ENCODE measurements around the gene MITF.

The MITF gene

GRCh38 chr3:69932087-69932486, 192.8 kb downstream of the MITF start:
- H3K4me1 ChIP-seq (ENCODE audit: control insufficient read depth, insufficient read depth, low read length, unreplicated experiment), result no peaks in the 10 kb centered on the region
- H3K27me3 ChIP-seq (ENCODE audit: insufficient read depth, low read length), result no peaks in the 10 kb centered on the region
- H3K27ac ChIP-seq (ENCODE audit: low read depth, low read length), result no peak overlapping the region

GRCh38 chr3:69932501-69932900, 193.2 kb downstream of the MITF start:
- Histone ChIP-seq H3K4me3 (ENCODE audit: low read depth, low read length) (no peak overlapping the region), H3K27ac (ENCODE audit: low read depth, low read length) (no peak overlapping the region), H2AFZ (ENCODE audit: low read length, unreplicated experiment) (no peak overlapping the region), H3K4me1 (ENCODE audit: control insufficient read depth, insufficient read depth, low read length, unreplicated experiment) (no peaks in the 10 kb centered on the region), H3K36me3 (ENCODE audit: insufficient read depth, low read length) (no peaks in the 10 kb centered on the region), H3K79me2 (ENCODE audit: control insufficient read depth, insufficient read depth, low read length, unreplicated experiment) (no peaks in the 10 kb centered on the region), H3K27me3 (ENCODE audit: insufficient read depth, low read length) (no peaks in the 10 kb centered on the region)

More at GRCh38 chr3:69932087-69932486, 192.8 kb downstream of the MITF start:
- Histone ChIP-seq H3K36me3 (ENCODE audit: insufficient read depth, low read length) (no peaks in the 10 kb centered on the region), H3K4me3 (ENCODE audit: low read depth, low read length) (no peak overlapping the region), H2AFZ (ENCODE audit: low read length, unreplicated experiment) (no peak overlapping the region), H3K79me2 (ENCODE audit: control insufficient read depth, insufficient read depth, low read length, unreplicated experiment) (no peaks in the 10 kb centered on the region)

- Histone ChIP-seq H3K4me1 (ENCODE audit: control insufficient read depth, insufficient read depth, low read length, unreplicated experiment) (no peaks in the 10 kb centered on the region), H3K27me3 (ENCODE audit: insufficient read depth, low read length) (no peaks in the 10 kb centered on the region), H3K36me3 (ENCODE audit: insufficient read depth, low read length) (no peaks in the 10 kb centered on the region), H3K4me3 (ENCODE audit: low read depth, low read length) (no peak overlapping the region), H2AFZ (ENCODE audit: low read length, unreplicated experiment) (no peak overlapping the region), H3K79me2 (ENCODE audit: control insufficient read depth, insufficient read depth, low read length, unreplicated experiment) (no peaks in the 10 kb centered on the region), H3K27ac (ENCODE audit: low read depth, low read length) (no peak overlapping the region)
Measured at GRCh38 chr3:69934398-69934797, 195.1 kb downstream of the MITF start.

- no peak overlapping the region for H3K27ac ChIP-seq (ENCODE audit: low read depth, low read length)
- H3K4me3 ChIP-seq (ENCODE audit: low read depth, low read length), result no peak overlapping the region
- no peaks in the 10 kb centered on the region for H3K27me3 ChIP-seq (ENCODE audit: insufficient read depth, low read length)
- H3K79me2 ChIP-seq (ENCODE audit: control insufficient read depth, insufficient read depth, low read length, unreplicated experiment), result no peaks in the 10 kb centered on the region
- H2AFZ ChIP-seq (ENCODE audit: low read length, unreplicated experiment), result no peak overlapping the region
- no peaks in the 10 kb centered on the region for H3K4me1 ChIP-seq (ENCODE audit: control insufficient read depth, insufficient read depth, low read length, unreplicated experiment)
- H3K36me3 ChIP-seq (ENCODE audit: insufficient read depth, low read length), result no peaks in the 10 kb centered on the region
Measured at GRCh38 chr3:69936266-69936665, 197.0 kb downstream of the MITF start.

GRCh38 chr3:69938061-69938460, 198.8 kb downstream of the MITF start:
- H3K4me1 ChIP-seq (ENCODE audit: control insufficient read depth, insufficient read depth, low read length, unreplicated experiment), result no peaks in the 10 kb centered on the region
- H3K4me3 ChIP-seq (ENCODE audit: low read depth, low read length), result no peak overlapping the region
- no peak overlapping the region for H2AFZ ChIP-seq (ENCODE audit: low read length, unreplicated experiment)
- no peaks in the 10 kb centered on the region for H3K27me3 ChIP-seq (ENCODE audit: insufficient read depth, low read length)
- no peaks in the 10 kb centered on the region for H3K79me2 ChIP-seq (ENCODE audit: control insufficient read depth, insufficient read depth, low read length, unreplicated experiment)
- no peak overlapping the region for H3K27ac ChIP-seq (ENCODE audit: low read depth, low read length)
- H3K36me3 ChIP-seq (ENCODE audit: insufficient read depth, low read length), result no peaks in the 10 kb centered on the region

GRCh38 chr3:69938931-69939330, 199.7 kb downstream of the MITF start:
- Histone ChIP-seq H2AFZ (ENCODE audit: low read length, unreplicated experiment) (no peak overlapping the region), H3K36me3 (ENCODE audit: insufficient read depth, low read length) (no peaks in the 10 kb centered on the region), H3K79me2 (ENCODE audit: control insufficient read depth, insufficient read depth, low read length, unreplicated experiment) (no peaks in the 10 kb centered on the region), H3K4me3 (ENCODE audit: low read depth, low read length) (no peak overlapping the region), H3K4me1 (ENCODE audit: control insufficient read depth, insufficient read depth, low read length, unreplicated experiment) (no peaks in the 10 kb centered on the region), H3K27ac (ENCODE audit: low read depth, low read length) (no peak overlapping the region), H3K27me3 (ENCODE audit: insufficient read depth, low read length) (no peaks in the 10 kb centered on the region)

GRCh38 chr3:69941037-69941436, 201.8 kb downstream of the MITF start:
- Histone ChIP-seq H2AFZ (ENCODE audit: low read length, unreplicated experiment) (no peak overlapping the region), H3K4me3 (ENCODE audit: low read depth, low read length) (no peak overlapping the region), H3K36me3 (ENCODE audit: insufficient read depth, low read length) (no peaks in the 10 kb centered on the region), H3K4me1 (ENCODE audit: control insufficient read depth, insufficient read depth, low read length, unreplicated experiment) (no peaks in the 10 kb centered on the region), H3K27ac (ENCODE audit: low read depth, low read length) (no peak overlapping the region), H3K27me3 (ENCODE audit: insufficient read depth, low read length) (no peaks in the 10 kb centered on the region), H3K79me2 (ENCODE audit: control insufficient read depth, insufficient read depth, low read length, unreplicated experiment) (no peaks in the 10 kb centered on the region)

- Histone ChIP-seq H3K4me3 (ENCODE audit: low read depth, low read length) (no peak overlapping the region), H3K4me1 (ENCODE audit: control insufficient read depth, insufficient read depth, low read length, unreplicated experiment) (no peaks in the 10 kb centered on the region), H3K36me3 (ENCODE audit: insufficient read depth, low read length) (no peaks in the 10 kb centered on the region), H3K27ac (ENCODE audit: low read depth, low read length) (no peak overlapping the region), H2AFZ (ENCODE audit: low read length, unreplicated experiment) (no peak overlapping the region), H3K79me2 (ENCODE audit: control insufficient read depth, insufficient read depth, low read length, unreplicated experiment) (no peaks in the 10 kb centered on the region), H3K27me3 (ENCODE audit: insufficient read depth, low read length) (no peaks in the 10 kb centered on the region)
Measured at GRCh38 chr3:69941439-69942176, 202.3 kb downstream of the MITF start.

GRCh38 chr3:69944931-69945493, 205.7 kb downstream of the MITF start:
- Histone ChIP-seq H3K36me3 (ENCODE audit: insufficient read depth, low read length) (no peaks in the 10 kb centered on the region), H3K27ac (ENCODE audit: low read depth, low read length) (no peak overlapping the region), H3K4me1 (ENCODE audit: control insufficient read depth, insufficient read depth, low read length, unreplicated experiment) (no peaks in the 10 kb centered on the region), H3K79me2 (ENCODE audit: control insufficient read depth, insufficient read depth, low read length, unreplicated experiment) (no peaks in the 10 kb centered on the region), H3K27me3 (ENCODE audit: insufficient read depth, low read length) (no peaks in the 10 kb centered on the region), H2AFZ (ENCODE audit: low read length, unreplicated experiment) (no peak overlapping the region), H3K4me3 (ENCODE audit: low read depth, low read length) (no peak overlapping the region)

- H3K4me3 ChIP-seq (ENCODE audit: low read depth, low read length), result no peak overlapping the region
- no peaks in the 10 kb centered on the region for H3K27me3 ChIP-seq (ENCODE audit: insufficient read depth, low read length)
- no peaks in the 10 kb centered on the region for H3K4me1 ChIP-seq (ENCODE audit: control insufficient read depth, insufficient read depth, low read length, unreplicated experiment)
- peak overlapping the region; percentile 57 for H2AFZ ChIP-seq (ENCODE audit: low read length, unreplicated experiment)
- H3K27ac ChIP-seq (ENCODE audit: low read depth, low read length), result no peak overlapping the region
- H3K79me2 ChIP-seq (ENCODE audit: control insufficient read depth, insufficient read depth, low read length, unreplicated experiment), result no peaks in the 10 kb centered on the region
- no peaks in the 10 kb centered on the region for H3K36me3 ChIP-seq (ENCODE audit: insufficient read depth, low read length)
Measured at GRCh38 chr3:69948246-69948862, 209.1 kb downstream of the MITF start.

- H3K27me3 ChIP-seq (ENCODE audit: insufficient read depth, low read length), result no peaks in the 10 kb centered on the region
- no peaks in the 10 kb centered on the region for H3K79me2 ChIP-seq (ENCODE audit: control insufficient read depth, insufficient read depth, low read length, unreplicated experiment)
- no peak overlapping the region for H3K27ac ChIP-seq (ENCODE audit: low read depth, low read length)
- no peak overlapping the region for H3K4me3 ChIP-seq (ENCODE audit: low read depth, low read length)
- H2AFZ ChIP-seq (ENCODE audit: low read length, unreplicated experiment), result no peak overlapping the region
- no peaks in the 10 kb centered on the region for H3K4me1 ChIP-seq (ENCODE audit: control insufficient read depth, insufficient read depth, low read length, unreplicated experiment)
- no peaks in the 10 kb centered on the region for H3K36me3 ChIP-seq (ENCODE audit: insufficient read depth, low read length)
Measured at GRCh38 chr3:69951616-69952015, 212.4 kb downstream of the MITF start.
